H7 (cell line): ENCODE data around the gene PPP3CA. TPM values are rescaled to one million over a fixed set of nuclear protein-coding genes. Genes with fewer than 3 reads are reported as not detected.

Source experiments
- DNase-seq: peaks from one replicate; pipeline ENCODE4 v3.0.0; 2012
- H3K27me3 ChIP-seq: 2 replicates; pipeline ENCODE4 v1.6.0; 2011; ENCODE audit warnings: mild to moderate bottlenecking, low read length; ENCODE audit not compliant: control insufficient read depth, insufficient read depth
- H3K36me3 ChIP-seq: replicated peaks from 2 replicates; pipeline ENCODE4 v1.5.1; 2011; ENCODE audit warnings: low read length; ENCODE audit not compliant: control insufficient read depth, insufficient read depth
- H3K4me3 ChIP-seq: 2 replicates; pipeline ENCODE4 v1.5.1; 2011; ENCODE audit warnings: low read depth, mild to moderate bottlenecking, control low read depth, low read length, moderate library complexity; ENCODE audit not compliant: insufficient read depth
- total RNA-seq: library from RNA; depleted of rRNA; stranded (reverse); fragments of >200 nt; shearing (Covaris generic); gene quantifications from 2 replicates; pipeline ENCODE4 v1.2.3, GENCODE V29; 2014

PPP3CA gene
- total RNA-seq, 1 experiment from 2014 or later = 31.4 TPM

DNA sequence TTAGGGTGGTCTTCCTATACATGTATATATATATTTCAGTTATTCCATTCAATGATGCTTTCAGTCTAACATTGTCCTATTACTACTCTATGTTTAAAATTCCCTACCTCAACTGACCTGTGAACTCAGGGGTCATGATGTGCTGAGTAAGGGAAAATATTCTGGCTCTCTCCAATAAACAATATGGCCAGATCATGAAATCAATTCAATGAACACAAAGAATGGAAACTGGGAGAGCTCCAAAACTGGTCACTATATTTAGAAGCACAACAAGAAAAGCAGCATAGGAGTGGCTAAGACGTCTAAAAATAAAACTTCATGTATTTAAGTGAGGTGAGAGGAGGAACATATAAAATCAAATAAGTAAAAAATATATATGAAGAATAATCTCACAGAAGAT lies 304.5 kb downstream of the PPP3CA start:
- Histone ChIP-seq H3K27me3 (no peaks in the 10 kb centered on the region), H3K4me3 (no peak overlapping the region), H3K36me3 (no peaks in the 10 kb centered on the region)
- DNase-seq = no peak

DNA sequence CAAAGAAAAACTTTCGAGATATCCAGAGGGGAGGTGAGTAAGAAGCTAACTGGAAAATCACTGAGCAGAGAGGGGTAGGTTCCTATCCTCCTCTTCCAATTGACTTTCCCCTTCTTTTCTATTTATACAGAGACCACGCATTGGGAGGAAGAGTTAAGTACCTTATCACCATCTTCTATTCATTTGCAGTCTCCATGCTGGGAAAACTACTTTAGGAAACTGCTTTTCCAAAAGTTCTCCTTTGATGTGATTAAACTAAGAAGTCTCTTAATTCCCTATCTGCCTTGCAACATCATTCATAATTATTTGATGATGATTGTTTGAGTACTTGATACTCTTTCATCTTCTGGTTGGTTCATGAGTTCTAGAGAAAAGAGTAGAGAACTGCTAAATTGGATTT lies 306.6 kb downstream of the PPP3CA start:
- H3K27me3 ChIP-seq = no peaks in the 10 kb centered on the region
- no peak for DNase-seq
- no peaks in the 10 kb centered on the region for H3K36me3 ChIP-seq
- no peak overlapping the region for H3K4me3 ChIP-seq

DNA sequence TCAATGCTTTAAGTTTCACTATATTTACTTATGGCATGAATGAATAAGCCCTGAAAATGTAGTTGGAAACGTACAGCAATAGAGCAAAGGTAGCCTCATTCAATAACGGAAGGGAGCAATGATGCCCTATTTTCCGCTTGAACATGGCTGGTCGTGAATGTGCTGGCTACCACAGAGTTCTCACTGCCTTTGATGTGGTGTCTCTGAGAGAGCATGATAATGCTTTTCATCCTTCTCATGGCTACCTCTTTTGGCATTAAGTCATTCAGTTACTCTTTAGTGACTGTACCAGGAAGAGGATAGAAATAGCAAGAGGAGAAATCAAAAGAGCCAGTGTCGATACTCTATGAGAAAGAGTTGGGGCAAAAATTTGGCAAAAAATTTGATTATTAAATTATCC lies 308.0 kb downstream of the PPP3CA start:
- no peak for DNase-seq
- Histone ChIP-seq H3K4me3 (no peak overlapping the region), H3K36me3 (no peaks in the 10 kb centered on the region), H3K27me3 (no peaks in the 10 kb centered on the region)

DNA sequence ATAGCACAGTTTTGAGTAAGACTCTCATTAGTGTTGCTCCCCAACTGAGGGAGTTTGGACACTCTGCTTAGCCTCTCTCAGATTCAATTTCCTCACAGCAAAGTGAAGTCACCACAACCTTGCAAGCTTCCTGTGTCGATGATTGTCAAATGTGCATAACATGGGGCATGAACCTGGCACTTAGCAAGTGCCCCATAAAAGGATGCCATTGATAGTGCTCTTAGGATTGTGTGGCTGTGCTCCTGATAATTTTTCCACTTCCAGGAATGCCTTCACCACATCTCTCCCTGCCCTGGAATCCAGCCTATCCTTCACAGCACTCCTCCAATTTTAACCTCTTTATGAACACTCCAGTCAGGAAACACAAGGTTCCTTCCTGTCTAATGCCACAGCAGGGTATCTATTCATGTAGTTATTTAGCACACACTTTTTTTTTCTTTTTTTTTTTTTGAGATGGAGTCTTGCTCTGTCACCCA lies 309.4 kb downstream of the PPP3CA start:
- H3K4me3 ChIP-seq = no peak overlapping the region
- H3K36me3 ChIP-seq = no peaks in the 10 kb centered on the region
- DNase-seq = no peak
- no peaks in the 10 kb centered on the region for H3K27me3 ChIP-seq

DNA sequence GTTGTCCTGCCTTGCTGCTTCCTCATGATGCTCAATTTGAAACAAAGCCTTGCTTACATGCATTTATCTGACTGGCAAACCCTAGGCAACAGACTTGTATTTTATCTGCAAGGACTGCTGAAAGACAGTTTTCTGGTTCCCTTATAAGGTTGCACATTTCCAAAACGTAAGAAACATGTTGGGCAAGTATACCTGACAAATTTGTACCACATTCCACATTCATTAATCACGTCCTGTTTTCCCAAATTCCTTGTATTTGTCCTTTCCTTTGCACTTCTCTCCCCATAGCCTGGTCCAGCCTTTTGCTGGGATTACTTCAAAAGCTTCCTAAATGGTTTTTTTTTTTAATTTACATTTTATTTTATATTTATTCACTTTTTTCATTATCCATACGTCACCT lies 310.1 kb downstream of the PPP3CA start:
- Histone ChIP-seq H3K36me3 (no peaks in the 10 kb centered on the region), H3K27me3 (no peaks in the 10 kb centered on the region)

DNA sequence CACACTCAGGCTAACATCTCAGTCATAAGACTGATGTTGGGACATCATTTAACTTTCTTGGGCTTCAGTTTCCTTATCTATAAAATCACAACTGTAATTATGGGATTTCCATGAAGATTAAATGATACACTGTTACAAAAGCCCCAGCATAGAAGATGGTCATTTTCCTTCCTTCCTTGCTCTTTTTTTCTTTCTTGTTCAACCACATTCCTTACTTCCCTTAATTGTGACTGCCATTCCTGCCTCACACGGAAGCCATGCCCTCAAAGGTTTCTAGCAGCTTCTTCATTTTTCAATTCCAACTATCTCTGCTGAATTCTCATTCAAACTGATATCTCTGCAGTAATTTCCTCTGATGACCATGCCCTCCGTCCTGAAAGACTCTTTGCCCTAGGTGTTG lies 311.8 kb downstream of the PPP3CA start:
- Histone ChIP-seq H3K36me3 (no peaks in the 10 kb centered on the region), H3K27me3 (no peaks in the 10 kb centered on the region), H3K4me3 (no peak overlapping the region)
- DNase-seq = no peak

More for the DNA sequence above, 310.1 kb downstream of the PPP3CA start:
- DNase-seq = no peak
- no peak overlapping the region for H3K4me3 ChIP-seq

DNA sequence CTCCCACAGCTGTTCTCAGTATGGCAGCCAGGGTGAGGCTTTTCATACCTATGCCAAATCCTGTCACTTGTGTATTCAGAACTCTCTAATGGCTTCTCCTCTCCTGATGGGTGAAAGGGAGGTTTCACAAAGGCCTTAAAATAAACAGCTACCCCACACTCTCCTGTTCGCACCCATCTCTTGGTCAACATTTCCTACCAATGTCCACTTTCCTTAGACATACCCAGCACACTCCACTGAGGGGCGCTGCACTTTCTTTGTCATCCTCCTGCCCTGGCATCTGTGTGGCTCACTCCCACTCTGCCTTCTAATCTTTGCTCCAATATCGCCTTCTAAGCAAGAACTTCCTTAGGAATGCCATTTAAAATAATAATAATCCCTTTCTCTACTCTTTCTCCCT lies 313.3 kb downstream of the PPP3CA start:
- Histone ChIP-seq H3K36me3 (no peaks in the 10 kb centered on the region), H3K27me3 (no peaks in the 10 kb centered on the region), H3K4me3 (no peak overlapping the region)
- peak; percentile 16 for DNase-seq

DNA sequence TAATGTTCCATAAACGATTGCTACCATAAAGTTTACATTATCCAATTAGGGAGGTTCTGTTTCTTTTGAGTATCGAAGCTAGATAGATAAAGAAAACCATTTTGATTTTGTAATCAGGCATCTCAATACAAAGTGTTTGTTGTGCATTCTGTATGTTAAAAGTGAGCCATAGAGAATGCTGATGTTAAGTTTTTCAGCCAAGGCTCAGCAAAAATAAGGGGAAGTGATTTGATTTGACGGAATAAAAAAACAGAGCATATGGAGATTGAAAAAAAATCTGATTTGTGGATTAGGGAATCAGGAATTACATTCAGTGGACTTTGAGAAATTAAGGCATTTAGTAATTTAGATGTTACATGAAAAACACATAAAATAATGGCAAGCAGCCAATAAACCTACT lies 314.8 kb downstream of the PPP3CA start:
- Histone ChIP-seq H3K27me3 (no peaks in the 10 kb centered on the region), H3K4me3 (no peak overlapping the region), H3K36me3 (no peaks in the 10 kb centered on the region)
- no peak for DNase-seq

DNA sequence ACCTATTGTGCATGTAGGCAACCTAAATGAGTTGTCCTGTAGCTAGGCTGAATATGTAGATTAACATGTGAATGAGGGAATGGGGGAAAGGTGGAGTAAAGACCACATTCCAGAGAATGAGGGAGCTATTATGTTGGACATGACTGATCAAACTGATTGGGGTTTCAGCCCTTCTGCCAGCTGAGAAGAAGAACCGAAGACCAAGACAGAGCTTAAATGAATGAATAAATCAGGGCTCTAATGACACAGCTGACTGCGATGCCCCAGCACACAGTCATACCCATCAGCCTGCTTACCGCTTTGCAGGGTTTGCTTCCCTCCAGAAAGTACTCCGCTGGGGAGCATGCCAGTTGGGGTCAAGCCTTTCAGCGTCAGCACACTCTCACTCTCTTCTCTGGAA lies 315.4 kb downstream of the PPP3CA start:
- H3K36me3 ChIP-seq = no peaks in the 10 kb centered on the region
- no peak overlapping the region for H3K4me3 ChIP-seq
- no peaks in the 10 kb centered on the region for H3K27me3 ChIP-seq
- DNase-seq = peak; percentile 38

DNA sequence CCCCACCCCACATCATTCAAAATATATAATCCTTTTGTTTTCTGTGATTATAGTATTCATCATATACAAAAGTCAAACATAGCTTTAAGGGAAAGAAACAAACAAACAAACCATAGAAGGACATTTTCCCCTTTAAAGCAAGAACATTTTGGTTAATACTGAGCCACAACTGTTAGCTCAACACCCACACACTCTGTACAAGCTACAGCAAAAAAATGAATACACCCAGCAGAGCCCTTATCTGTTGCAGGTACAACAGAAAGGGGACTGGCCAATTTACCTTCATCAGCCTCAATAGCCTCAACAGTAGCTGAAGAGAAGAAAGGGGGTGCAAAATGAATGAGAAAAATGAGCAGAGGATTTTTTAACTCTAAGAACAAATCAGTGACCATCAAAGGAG lies 318.4 kb downstream of the PPP3CA start:
- Histone ChIP-seq H3K27me3 (no peaks in the 10 kb centered on the region), H3K4me3 (no peak overlapping the region), H3K36me3 (no peaks in the 10 kb centered on the region)
- DNase-seq = no peak

DNA sequence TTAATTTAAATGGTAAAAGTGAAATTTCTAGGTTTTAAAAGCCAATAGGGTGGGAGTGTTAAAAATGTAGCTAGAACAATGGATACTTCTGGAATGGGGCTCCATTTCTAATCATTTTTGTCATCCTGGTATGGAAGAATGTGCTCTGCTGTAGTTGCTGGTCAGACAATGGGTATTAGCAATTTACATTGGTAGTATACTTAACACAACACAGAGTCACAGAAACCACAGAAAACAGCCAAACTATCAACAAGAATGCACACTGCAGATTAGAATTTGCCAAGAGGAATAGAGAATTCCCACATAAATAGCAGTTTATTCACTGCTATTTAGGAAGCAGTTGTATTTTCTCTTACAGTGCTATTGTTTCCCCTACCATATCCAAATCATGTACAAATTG lies 319.6 kb downstream of the PPP3CA start:
- Histone ChIP-seq H3K4me3 (no peak overlapping the region), H3K36me3 (no peaks in the 10 kb centered on the region), H3K27me3 (no peaks in the 10 kb centered on the region)
- no peak for DNase-seq

DNA sequence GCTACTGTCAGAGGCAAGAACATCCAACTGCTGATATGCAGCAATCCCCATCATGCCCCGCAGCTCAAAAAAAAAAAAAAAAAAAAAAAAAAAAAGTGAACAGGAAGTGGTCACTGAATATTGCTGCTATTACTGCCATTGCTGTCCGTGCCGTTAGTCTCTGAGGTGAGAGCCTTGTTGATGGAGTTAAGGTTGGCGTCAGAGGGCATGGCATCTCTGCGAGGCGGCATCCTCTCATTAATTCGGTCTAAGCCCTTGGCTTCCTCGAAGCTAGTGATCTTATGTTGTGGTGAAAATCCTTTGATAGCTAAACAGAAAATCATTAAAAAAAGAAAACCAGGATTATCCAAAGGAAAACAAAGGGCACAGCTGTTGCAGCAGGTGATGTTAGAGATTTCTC lies 321.6 kb downstream of the PPP3CA start:
- Histone ChIP-seq H3K36me3 (no peaks in the 10 kb centered on the region), H3K27me3 (no peaks in the 10 kb centered on the region), H3K4me3 (no peak overlapping the region)
- DNase-seq = no peak

DNA sequence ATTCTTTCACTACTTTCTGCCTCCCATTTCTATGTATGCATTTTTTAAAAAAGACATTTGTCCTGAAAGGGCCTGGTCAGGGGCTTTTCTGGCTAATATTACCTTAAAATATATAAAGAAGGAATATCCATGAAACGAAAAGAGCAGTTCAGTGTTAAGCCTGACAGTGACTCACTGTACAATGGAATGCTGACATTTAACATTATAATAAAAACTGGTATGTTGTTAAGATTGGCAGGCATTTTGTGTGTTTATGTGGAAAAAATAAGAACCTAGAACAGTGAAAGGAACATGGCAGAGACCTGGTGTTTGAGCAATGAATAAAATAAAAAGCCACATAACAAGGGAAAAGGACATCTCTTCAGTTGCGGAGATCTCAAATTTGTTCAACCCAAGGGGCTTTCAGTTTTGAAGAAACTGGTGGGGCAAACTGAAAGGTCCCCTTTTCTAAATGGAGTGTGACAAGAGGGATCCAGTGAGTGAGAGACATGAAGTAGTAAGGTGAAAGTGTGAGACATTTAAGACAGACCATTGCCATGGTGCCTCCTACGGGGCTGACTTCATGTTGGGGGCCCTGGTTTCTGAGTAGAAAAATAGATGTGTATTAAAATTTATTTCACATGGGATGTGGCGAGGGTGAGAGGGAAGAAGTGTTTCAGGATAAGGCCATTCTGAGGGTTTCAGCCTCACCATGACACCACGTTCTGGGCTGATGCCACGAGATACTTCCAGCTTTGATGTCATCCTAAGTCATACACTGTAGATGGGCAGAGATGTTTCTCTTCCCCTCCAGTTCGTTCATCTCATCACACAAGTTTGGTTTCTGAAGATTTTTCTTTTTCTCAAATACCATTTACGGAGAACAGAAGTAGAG lies 324.9 kb downstream of the PPP3CA start:
- Histone ChIP-seq H3K27me3 (no peaks in the 10 kb centered on the region), H3K4me3 (no peak overlapping the region), H3K36me3 (no peaks in the 10 kb centered on the region)
- DNase-seq = no peak

DNA sequence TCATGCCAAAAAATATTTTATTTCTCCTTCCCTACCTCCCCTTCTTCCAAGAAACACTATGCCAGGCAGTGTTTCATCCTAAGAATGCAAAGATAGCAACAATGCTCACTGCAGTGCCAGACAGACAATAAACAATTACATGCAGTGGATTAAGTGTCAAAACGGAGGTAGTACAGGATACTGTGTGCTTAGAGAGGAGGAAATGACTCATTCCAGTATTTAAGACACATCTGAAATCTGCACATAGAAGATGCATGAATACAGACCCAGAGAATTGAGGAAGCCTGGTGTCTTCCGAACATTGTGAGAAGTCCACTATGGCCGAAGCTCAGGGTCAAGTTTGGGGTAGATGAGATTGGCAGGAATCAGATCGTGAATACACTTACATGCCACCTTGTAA lies 326.4 kb downstream of the PPP3CA start:
- no peaks in the 10 kb centered on the region for H3K36me3 ChIP-seq
- no peak for DNase-seq
- no peaks in the 10 kb centered on the region for H3K27me3 ChIP-seq
- H3K4me3 ChIP-seq = no peak overlapping the region

DNA sequence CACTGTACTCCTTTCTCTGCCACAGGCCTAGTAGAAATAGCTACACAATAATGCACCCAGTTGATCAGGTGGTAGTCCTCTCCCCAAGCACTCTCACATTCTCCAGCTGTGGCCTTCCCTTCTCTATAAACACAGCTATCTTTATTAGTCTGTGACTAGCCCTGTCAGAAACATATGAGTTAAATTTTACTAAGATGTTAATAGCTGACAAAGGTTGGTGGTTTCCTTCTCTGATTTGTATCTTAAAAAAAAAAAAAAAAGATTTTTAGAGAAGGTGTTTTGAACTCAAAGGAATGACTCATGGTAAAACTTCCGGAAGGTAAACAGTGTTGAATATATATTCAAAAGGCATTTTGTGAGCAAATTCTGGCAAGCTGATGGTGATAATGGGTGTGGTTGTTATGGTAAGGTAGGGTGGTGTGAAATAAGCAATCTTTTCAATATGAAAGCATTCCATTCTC lies 327.4 kb downstream of the PPP3CA start:
- H3K4me3 ChIP-seq = no peak overlapping the region
- H3K36me3 ChIP-seq = no peaks in the 10 kb centered on the region
- no peak for DNase-seq
- no peaks in the 10 kb centered on the region for H3K27me3 ChIP-seq
